ENCODE measurements around the gene SFSWAP.

SFSWAP gene

DNA sequence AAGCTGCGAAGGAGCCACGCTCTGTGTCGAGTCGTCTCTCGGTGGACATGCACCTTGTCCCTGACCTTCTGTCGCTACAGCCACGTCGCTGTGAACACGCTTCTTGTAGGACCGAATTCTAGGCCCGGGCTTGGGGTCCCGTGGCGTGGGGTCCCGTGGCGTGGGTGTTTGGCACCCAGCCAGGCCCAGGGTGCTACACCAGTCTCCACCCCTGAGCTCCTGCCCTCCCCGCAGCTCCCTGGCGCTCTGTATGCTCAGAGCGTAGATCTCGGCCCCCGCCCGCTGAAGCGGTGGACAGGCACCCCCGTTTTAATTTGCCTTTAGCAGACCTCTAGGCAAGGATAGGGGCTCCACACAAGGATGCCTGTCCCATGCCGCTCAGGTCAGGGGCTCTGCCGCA, 133.8 kb downstream of the SFSWAP start:
- peaks cover 0 to 4% (median 3%) of the 10 kb centered on the region in 3 donors for H3K36me3 ChIP-seq
- intact Hi-C loops (cut with DNase I; ENCODE audit: low total_unique reads), result no loop called here
- no peaks in the 10 kb centered on the region for H3K9me3 ChIP-seq
- no peaks in the 10 kb centered on the region for H3K4me1 ChIP-seq
- no peak overlapping the region for H3K27ac ChIP-seq
- DNase-seq, result no peak
- no peak overlapping the region for H3K4me3 ChIP-seq
- TF ChIP-seq, protein P1, sequence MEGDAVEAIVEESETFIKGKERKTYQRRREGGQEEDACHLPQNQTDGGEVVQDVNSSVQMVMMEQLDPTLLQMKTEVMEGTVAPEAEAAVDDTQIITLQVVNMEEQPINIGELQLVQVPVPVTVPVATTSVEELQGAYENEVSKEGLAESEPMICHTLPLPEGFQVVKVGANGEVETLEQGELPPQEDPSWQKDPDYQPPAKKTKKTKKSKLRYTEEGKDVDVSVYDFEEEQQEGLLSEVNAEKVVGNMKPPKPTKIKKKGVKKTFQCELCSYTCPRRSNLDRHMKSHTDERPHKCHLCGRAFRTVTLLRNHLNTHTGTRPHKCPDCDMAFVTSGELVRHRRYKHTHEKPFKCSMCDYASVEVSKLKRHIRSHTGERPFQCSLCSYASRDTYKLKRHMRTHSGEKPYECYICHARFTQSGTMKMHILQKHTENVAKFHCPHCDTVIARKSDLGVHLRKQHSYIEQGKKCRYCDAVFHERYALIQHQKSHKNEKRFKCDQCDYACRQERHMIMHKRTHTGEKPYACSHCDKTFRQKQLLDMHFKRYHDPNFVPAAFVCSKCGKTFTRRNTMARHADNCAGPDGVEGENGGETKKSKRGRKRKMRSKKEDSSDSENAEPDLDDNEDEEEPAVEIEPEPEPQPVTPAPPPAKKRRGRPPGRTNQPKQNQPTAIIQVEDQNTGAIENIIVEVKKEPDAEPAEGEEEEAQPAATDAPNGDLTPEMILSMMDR (IDR thresholded peaks at IDR 0.05), result no peak
- H3K27me3 ChIP-seq, result peaks cover 0 to 2% of the 10 kb centered on the region in 2 donors

DNA sequence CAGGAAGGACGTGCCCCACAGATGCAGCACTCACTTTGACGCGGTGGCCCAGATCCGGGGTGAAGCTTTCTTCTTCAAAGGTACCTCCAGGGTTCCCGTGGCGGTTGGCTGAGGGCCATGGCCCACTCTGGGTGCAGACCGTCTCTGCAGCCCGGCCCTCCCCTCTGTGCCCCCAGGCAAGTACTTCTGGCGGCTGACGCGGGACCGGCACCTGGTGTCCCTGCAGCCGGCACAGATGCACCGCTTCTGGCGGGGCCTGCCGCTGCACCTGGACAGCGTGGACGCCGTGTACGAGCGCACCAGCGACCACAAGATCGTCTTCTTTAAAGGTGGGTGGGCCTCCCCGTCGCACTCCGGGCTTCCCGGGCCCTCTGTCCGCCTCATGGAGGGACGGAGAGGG, 134.2 kb downstream of the SFSWAP start:
- H3K36me3 ChIP-seq, result peaks cover 0 to 4% (median 3%) of the 10 kb centered on the region in 3 donors
- H3K4me3 ChIP-seq, result no peak overlapping the region
- H3K27me3 ChIP-seq, result peaks cover 0 to 6% of the 10 kb centered on the region in 2 donors
- DNase-seq, result no peak
- H3K27ac ChIP-seq, result no peak overlapping the region
- H3K4me1 ChIP-seq, result no peaks in the 10 kb centered on the region
- TF ChIP-seq, protein P1 (IDR thresholded peaks at IDR 0.05), result no peak
- H3K9me3 ChIP-seq, result no peaks in the 10 kb centered on the region
- intact Hi-C loops (cut with DNase I; ENCODE audit: low total_unique reads), result no loop called here

DNA sequence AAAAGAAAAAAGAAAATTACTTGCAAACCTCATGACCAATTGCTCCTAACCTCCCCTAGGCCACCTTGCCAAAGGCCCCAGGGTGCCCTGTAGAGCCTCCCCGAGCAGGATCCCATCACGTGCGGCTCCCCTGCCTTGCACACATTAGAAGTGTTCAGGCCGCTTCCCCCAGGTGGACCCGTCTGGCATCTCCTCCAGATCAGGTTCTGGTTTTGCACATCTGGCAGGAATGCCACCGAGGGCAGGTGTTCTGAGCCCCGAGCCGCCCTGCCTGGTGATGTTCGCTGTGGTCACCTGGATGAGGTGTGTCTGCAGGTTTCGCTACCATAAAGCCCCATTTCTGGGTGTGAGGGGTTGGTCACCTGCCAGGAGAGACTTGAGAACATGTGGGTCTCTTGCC, 136.6 kb downstream of the SFSWAP start:
- TF ChIP-seq, protein P1 (IDR thresholded peaks at IDR 0.05), result no peak
- H3K27ac ChIP-seq, result no peak overlapping the region
- intact Hi-C loops (cut with DNase I; ENCODE audit: low total_unique reads), result no loop called here
- no peak overlapping the region for H3K4me3 ChIP-seq
- H3K9me3 ChIP-seq, result no peaks in the 10 kb centered on the region
- peaks cover 0 to 30% of the 10 kb centered on the region in 2 donors for H3K27me3 ChIP-seq
- DNase-seq, result no peak
- peaks cover 0 to 4% (median 0%) of the 10 kb centered on the region in 3 donors for H3K36me3 ChIP-seq
- H3K4me1 ChIP-seq, result no peaks in the 10 kb centered on the region

DNA sequence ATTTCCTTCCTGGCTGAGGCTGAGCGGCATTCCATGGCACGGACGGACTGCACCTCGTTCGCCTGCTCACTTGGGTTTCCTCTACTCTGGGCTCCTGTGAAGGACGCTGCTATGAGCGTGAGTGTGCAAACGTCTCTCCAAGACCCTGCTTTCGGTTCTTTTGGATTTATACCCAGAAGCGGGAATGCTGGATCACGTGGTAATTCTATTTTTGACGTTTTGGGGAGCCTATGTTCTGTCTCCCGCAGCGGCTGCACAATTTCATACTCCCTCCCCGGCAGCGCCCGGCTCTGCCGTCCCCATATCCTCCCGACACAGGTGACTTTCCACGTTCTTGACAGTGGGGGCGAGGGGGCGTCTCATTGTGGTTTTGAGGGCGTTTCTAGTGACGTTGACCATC, 137.9 kb downstream of the SFSWAP start:
- TF ChIP-seq, protein P1 (IDR thresholded peaks at IDR 0.05), result no peak
- Histone ChIP-seq H3K9me3 (no peaks in the 10 kb centered on the region), H3K36me3 (peaks cover 0 to 4% (median 0%) of the 10 kb centered on the region in 3 donors), H3K4me3 (no peak overlapping the region), H3K27ac (no peak overlapping the region), H3K4me1 (no peaks in the 10 kb centered on the region), H3K27me3 (peaks cover 0 to 40% of the 10 kb centered on the region in 2 donors)
- intact Hi-C loops (cut with DNase I; ENCODE audit: low total_unique reads), result no loop called here
- DNase-seq, result no peak
